Thyroid gland (tissue), 4 donors: ENCODE measurements around the gene F8A3.
"Not testable (repeated sequence)": the region's sequence is repeated elsewhere in the genome, so short reads cannot be mapped to it uniquely, and the experiment has no call there.

Experiments used
- CTCF ChIP-seq, 6 experiments: fragments of 200-600 bp in 3 of 6; fragments of 450-650 bp in 3 of 6; sonication (generic) in 3 of 6; IDR thresholded peaks; one replicate each; pipeline ENCODE4 v1.5.1; 2016 to 2019; ENCODE audit warnings: antibody characterized with exemption in 6 of 6, mild to moderate bottlenecking in 2 of 6, inconsistent platforms in 1 of 6, moderate library complexity in 1 of 6
- POLR2A ChIP-seq, 2 donors: fragments of 450-650 bp; IDR thresholded peaks; one replicate each; pipeline ENCODE4 v1.6.1; 2017; ENCODE audit warnings: antibody characterized with exemption in 2 of 2, mild to moderate bottlenecking in 2 of 2, moderate library complexity in 1 of 2

GRCh38 chrX:155460501-155460900, 2.1 kb upstream of the F8A3 start:
- not testable (repeated sequence) for TF ChIP-seq CTCF, POLR2A (IDR thresholded peaks at IDR 0.05)
